ENCODE measurements around the gene COPB2. TPM values are rescaled to one million over a fixed set of nuclear protein-coding genes. Genes with fewer than 3 reads are reported as not detected.

COPB2 gene
- total and polyA plus RNA-seq, 2 of the 4 experiments (the other 2 are of a cell fraction): 179 to 363 TPM

DNA sequence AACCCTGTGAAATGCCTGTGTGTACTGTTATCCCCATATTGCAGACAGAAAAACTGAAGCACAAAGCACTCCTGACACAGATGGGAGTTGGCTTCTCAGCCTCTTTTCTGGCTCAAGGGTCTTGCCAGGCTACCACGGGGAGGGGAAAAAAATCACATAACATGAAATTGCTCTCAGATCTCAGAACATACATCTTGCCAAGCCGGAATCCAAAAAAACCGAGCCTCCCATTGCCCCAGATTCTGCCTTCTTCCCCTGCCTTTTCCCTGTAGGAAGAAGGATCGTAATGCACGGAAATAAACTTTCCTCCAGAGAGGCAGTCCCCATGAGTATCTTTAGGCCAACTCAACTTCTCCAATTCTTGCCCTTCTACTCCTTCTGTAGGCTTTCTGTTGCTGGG is 62.2 kb downstream of the COPB2 start:
- Histone ChIP-seq H4K20me1 (ENCODE audit: insufficient read depth, low read length) (no peaks in the 10 kb centered on the region), H2BK20ac (ENCODE audit: low read depth, low read length) (no peak overlapping the region), H3K27me3 (ENCODE audit: control insufficient read depth, insufficient read depth, low read length) (peaks cover 17% of the 10 kb centered on the region), H2BK5ac (ENCODE audit: low read depth, low read length, poor library complexity, severe bottlenecking) (no peak overlapping the region), H3K9me1 (ENCODE audit: insufficient read depth, low read length) (no peaks in the 10 kb centered on the region), H2BK15ac (ENCODE audit: low read depth, low read length) (no peak overlapping the region), H3K4me3 (ENCODE audit: insufficient read depth, low read depth, low read length) (no peak overlapping the region), H2BK120ac (ENCODE audit: low read depth, low read length) (no peak overlapping the region; the same call in 1 of the 2 replicates), H3K18ac (ENCODE audit: low read depth, low read length) (no peak overlapping the region), H3K4ac (ENCODE audit: low read depth, low read length) (no peak overlapping the region), H3K4me1 (ENCODE audit: control insufficient read depth, insufficient read depth, low read length) (peaks cover 2% of the 10 kb centered on the region; the same call in 1 of the 2 replicates), H3K9me3 (ENCODE audit: control insufficient read depth, insufficient read depth, low read length) (no peaks in the 10 kb centered on the region), H3K36me3 (ENCODE audit: control insufficient read depth, insufficient read depth, low read length) (no peaks in the 10 kb centered on the region), H3K79me1 (ENCODE audit: low read depth in 1 of 2, low read length in 2 of 2) (no peaks in the 10 kb centered on the region), H3K4me2 (ENCODE audit: low read depth, low read length) (no peak overlapping the region), H3K9ac (ENCODE audit: low read depth, low read length) (no peak overlapping the region), H4K91ac (ENCODE audit: insufficient read depth, low read depth, low read length) (no peak overlapping the region), H2AK5ac (ENCODE audit: low read depth, low read length) (no peak overlapping the region), H3K23ac (ENCODE audit: low read depth, low read length) (no peak overlapping the region), H4K8ac (ENCODE audit: low read depth in 2 of 2, low read length in 2 of 2) (no peak overlapping the region), H3K14ac (replicated peaks; ENCODE audit: low read depth, low read length) (no peak overlapping the region), H4K5ac (ENCODE audit: low read depth, low read length) (no peak overlapping the region), H3K56ac (ENCODE audit: extremely low read depth, insufficient read depth, low read length) (no peak overlapping the region), H3K27ac (ENCODE audit: insufficient read depth, low read length) (no peak overlapping the region), H2AK9ac (replicated peaks; ENCODE audit: low read depth, low read length, poor library complexity) (no peak overlapping the region), H2AFZ (replicated peaks; ENCODE audit: low read length, poor library complexity) (no peak overlapping the region)
- no TSS peak for BruUV-seq (replicated peaks)
- WGBS, 2 experiments (ENCODE audit: extremely low coverage in 2 of 2, insufficient read length in 1 of 2): no CpG with 5 or more reads among the region's 5 CpGs
- dilution Hi-C loops (cut with HindIII; ENCODE audit: low sequenced_read_pairs, unreplicated experiment): no loop called here
- CTCF ChIA-PET: interaction anchor here (0.8 to 1.2 kb wide), 2 partner anchors 215 to 391 kb away, joined by 3 to 5 read pairs; no protein-coding TSS in a partner anchor
- DNase-seq: no peak
- in situ Hi-C loops (cut with MboI; ENCODE audit: low sequenced_read_pairs): loop anchor here (25.0 kb wide), 2 partner anchors 640 to 740 kb away; partner anchors contain the start of gene CEP70
- intact Hi-C loops (cut with micrococcal nuclease): loop anchor here (5.0 to 10.0 kb wide), 3 partner anchors 82 to 735 kb away; partner anchors contain the start of gene CEP70
- POLR2A ChIA-PET (ENCODE audit: unreplicated experiment): no interaction called here
- TF ChIP-seq CEBPB (IDR thresholded peaks at IDR 0.05; ENCODE audit: low read depth, low read length): no peak
- TF ChIP-seq FOS (IDR thresholded peaks at IDR 0.05; ENCODE audit: low read depth, low read length): no peak
- no peak for TF ChIP-seq RFX5 (IDR thresholded peaks at IDR 0.05; ENCODE audit: low read depth, low read length)
- TF ChIP-seq RAD21 (IDR thresholded peaks at IDR 0.05; ENCODE audit: low read length): no peak
- no peak for TF ChIP-seq CHD1 (IDR thresholded peaks at IDR 0.05; ENCODE audit: low read depth, low read length)
- TF ChIP-seq, protein P1, sequence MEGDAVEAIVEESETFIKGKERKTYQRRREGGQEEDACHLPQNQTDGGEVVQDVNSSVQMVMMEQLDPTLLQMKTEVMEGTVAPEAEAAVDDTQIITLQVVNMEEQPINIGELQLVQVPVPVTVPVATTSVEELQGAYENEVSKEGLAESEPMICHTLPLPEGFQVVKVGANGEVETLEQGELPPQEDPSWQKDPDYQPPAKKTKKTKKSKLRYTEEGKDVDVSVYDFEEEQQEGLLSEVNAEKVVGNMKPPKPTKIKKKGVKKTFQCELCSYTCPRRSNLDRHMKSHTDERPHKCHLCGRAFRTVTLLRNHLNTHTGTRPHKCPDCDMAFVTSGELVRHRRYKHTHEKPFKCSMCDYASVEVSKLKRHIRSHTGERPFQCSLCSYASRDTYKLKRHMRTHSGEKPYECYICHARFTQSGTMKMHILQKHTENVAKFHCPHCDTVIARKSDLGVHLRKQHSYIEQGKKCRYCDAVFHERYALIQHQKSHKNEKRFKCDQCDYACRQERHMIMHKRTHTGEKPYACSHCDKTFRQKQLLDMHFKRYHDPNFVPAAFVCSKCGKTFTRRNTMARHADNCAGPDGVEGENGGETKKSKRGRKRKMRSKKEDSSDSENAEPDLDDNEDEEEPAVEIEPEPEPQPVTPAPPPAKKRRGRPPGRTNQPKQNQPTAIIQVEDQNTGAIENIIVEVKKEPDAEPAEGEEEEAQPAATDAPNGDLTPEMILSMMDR (conservative IDR thresholded peaks at IDR 0.05; ENCODE audit: low read depth, low read length): no peak
- TF ChIP-seq MXI1 (IDR thresholded peaks at IDR 0.05; ENCODE audit: borderline replicate concordance, low read depth, low read length): no peak
- no peak for TF ChIP-seq NFE2L2 (IDR thresholded peaks at IDR 0.05; ENCODE audit: low read depth, low read length)
- no peak for TF ChIP-seq MAZ (IDR thresholded peaks at IDR 0.05; ENCODE audit: borderline replicate concordance, low read depth, low read length)
- TF ChIP-seq, protein P2, sequence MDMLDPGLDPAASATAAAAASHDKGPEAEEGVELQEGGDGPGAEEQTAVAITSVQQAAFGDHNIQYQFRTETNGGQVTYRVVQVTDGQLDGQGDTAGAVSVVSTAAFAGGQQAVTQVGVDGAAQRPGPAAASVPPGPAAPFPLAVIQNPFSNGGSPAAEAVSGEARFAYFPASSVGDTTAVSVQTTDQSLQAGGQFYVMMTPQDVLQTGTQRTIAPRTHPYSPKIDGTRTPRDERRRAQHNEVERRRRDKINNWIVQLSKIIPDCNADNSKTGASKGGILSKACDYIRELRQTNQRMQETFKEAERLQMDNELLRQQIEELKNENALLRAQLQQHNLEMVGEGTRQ (IDR thresholded peaks at IDR 0.05; ENCODE audit: low read depth, low read length): no peak
- TF ChIP-seq SMC3 (IDR thresholded peaks at IDR 0.05; ENCODE audit: low read depth, low read length): no peak
- TF ChIP-seq BHLHE40 (IDR thresholded peaks at IDR 0.05; ENCODE audit: low read depth, low read length): no peak
- TF ChIP-seq POLR2A (IDR thresholded peaks at IDR 0.05; ENCODE audit: low read depth, low read length): no peak
- no peak for TF ChIP-seq RCOR1 (IDR thresholded peaks at IDR 0.05; ENCODE audit: insufficient replicate concordance, low read length)
- ATAC-seq (ENCODE audit: low read depth): no peak
